ENCODE results near the gene AFMID. TPM values are rescaled to one million over a fixed set of nuclear protein-coding genes. Genes with fewer than 3 reads are reported as not detected.
A peak's percentile ranks its signal among the peaks of the same experiment; 100 is the strongest.

AFMID gene
- total and polyA plus RNA-seq, 2 donors (not counting 1 experiment from before 2014, with no cell fraction given) = 18.2 to 24.8 TPM

GRCh38 chr17:78249818-78250806 lies 63.0 kb downstream of the AFMID start:
- H3K4me3 ChIP-seq (ENCODE audit: control extremely low read depth in 1 of 5, extremely low read depth in 1 of 5, insufficient read depth in 1 of 5, low read depth in 2 of 5, low read length in 4 of 5) = no peak overlapping the region
- ChIA-PET CTCF (interaction anchor here (0.5 to 6.1 kb wide), 44 partner anchors 9 to 484 kb away, joined by 3 to 83 read pairs (median 4); partner anchors contain the start of genes AFMID, TK1, TMC8 and TNRC6C), POLR2A (interaction anchor here (0.5 to 0.6 kb wide), 3 partner anchors 67 to 134 kb away, joined by 3 to 4 read pairs (median 3); no protein-coding TSS in a partner anchor)
- peak overlapping the region; percentile 62 for H3K4me2 ChIP-seq (replicated peaks; ENCODE audit: low read depth, low read length, poor library complexity, severe bottlenecking)
- H3K27me3 ChIP-seq (replicated peaks in 1 of 4; ENCODE audit: control extremely low read depth in 1 of 4, control insufficient read depth in 3 of 4, insufficient read depth in 4 of 4, low read length in 3 of 4) = no peaks in the 10 kb centered on the region
- ATAC-seq (ENCODE audit: low read depth) = no peak
- H4K20me1 ChIP-seq (ENCODE audit: control insufficient read depth, insufficient read depth, low read length, poor library complexity, severe bottlenecking) = peaks cover 7% of the 10 kb centered on the region
- peaks cover 0 to 6% (median 0%) of the 10 kb centered on the region in 3 donors for H3K9me3 ChIP-seq (ENCODE audit: control extremely low read depth in 1 of 3, control insufficient read depth in 2 of 3, insufficient read depth in 1 of 3, low read length in 2 of 3)
- H2AFZ ChIP-seq (ENCODE audit: insufficient read depth, low read depth, low read length, poor library complexity, severe bottlenecking) = no peak overlapping the region
- peaks cover 33 to 40% of the 10 kb centered on the region in 2 donors for H3K4me1 ChIP-seq (ENCODE audit: control insufficient read depth in 2 of 2, insufficient read depth in 2 of 2, low read length in 2 of 2)
- peak overlapping the region; percentile 32 for H3K27ac Mint-ChIP-seq
- DNase-seq = no peak
- TF ChIP-seq CTCF (IDR thresholded peaks at IDR 0.05) = no peak
- TF ChIP-seq EZH2 (IDR thresholded peaks at IDR 0.05; ENCODE audit: borderline replicate concordance, insufficient read depth, low read depth, low read length, poor library complexity, severe bottlenecking) = no peak
- intact Hi-C loops (cut with micrococcal nuclease) = loop anchor here (2.0 to 5.0 kb wide), 2 partner anchors 111 to 118 kb away; partner anchors contain the start of genes SOCS3 and TMC8
- no peak overlapping the region for H3K27ac ChIP-seq (ENCODE audit: low read length in 2 of 2)
- WGBS (ENCODE audit: insufficient coverage) = 81% methylated on average over 20 of the region's 20 CpGs
- no peaks in the 10 kb centered on the region for H3K9me3 Mint-ChIP-seq (ENCODE audit: insufficient read depth)
- H3K4me1 Mint-ChIP-seq = peaks cover 33% of the 10 kb centered on the region
- H3K27me3 Mint-ChIP-seq = no peaks in the 10 kb centered on the region
- H3K79me2 ChIP-seq (ENCODE audit: control insufficient read depth, insufficient read depth, low read length) = no peaks in the 10 kb centered on the region
- H3K4me3 Mint-ChIP-seq = no peak overlapping the region
- H3K36me3 ChIP-seq (replicated peaks in 1 of 2; ENCODE audit: control extremely low read depth in 1 of 2, control insufficient read depth in 1 of 2, extremely low read depth in 1 of 2, insufficient read depth in 2 of 2, low read length in 1 of 2) = no peaks in the 10 kb centered on the region
- no peak overlapping the region for H3K9ac ChIP-seq (ENCODE audit: low read length)
